WTC11 (cell line): Measurements from ENCODE around the gene COL18A1. TPM values are rescaled to one million over a fixed set of nuclear protein-coding genes. Genes with fewer than 3 reads are reported as not detected.

ENCODE experiments used
- ATAC-seq: fragments of 200-7000 bp; cut with Tn5 transposase; 2 replicates; pipeline ENCODE4 v1.10.0; 2021; ENCODE audit warnings: mild to moderate bottlenecking, moderate library complexity
- CTCF ChIA-PET: fragments of 300-600 bp; sonication (Branson Sonifier 250); formaldehyde crosslinking; loops from one replicate; lab custom pipeline; 2021; ENCODE audit warnings: antibody characterized with exemption; lab: Charles Lee
- POLR2A ChIA-PET: fragments of 350-600 bp; sonication (Branson Sonifier 250); formaldehyde crosslinking; loops from one replicate; lab custom pipeline; 2021; ENCODE audit warnings: antibody characterized with exemption; lab: Charles Lee
- DNase-seq: peaks from one replicate; pipeline ENCODE4 v3.0.0; 2021; ENCODE audit warnings: low spot score
- H3K27ac Mint-ChIP-seq: 2 replicates; pipeline ENCODE4 v1.8.0; 2021; ENCODE audit warnings: mixed read lengths
- H3K27me3 Mint-ChIP-seq: 2 replicates; pipeline ENCODE4 v1.8.0; 2021; ENCODE audit warnings: low read depth, mild to moderate bottlenecking, moderate library complexity, mixed read lengths
- H3K36me3 Mint-ChIP-seq: 2 replicates; pipeline ENCODE4 v1.8.0; 2021; ENCODE audit warnings: mixed read lengths
- H3K4me1 Mint-ChIP-seq: 2 replicates; pipeline ENCODE4 v1.8.0; 2022; ENCODE audit warnings: mixed read lengths
- H3K4me3 Mint-ChIP-seq: 2 replicates; pipeline ENCODE4 v1.8.0; 2021; ENCODE audit warnings: mild to moderate bottlenecking, moderate library complexity, mixed read lengths
- H3K9me3 Mint-ChIP-seq: 2 replicates; pipeline ENCODE4 v1.8.0; 2021; ENCODE audit warnings: mixed read lengths
- CDX4 ChIP-seq: fragments of 250-450 bp; sonication (Bioruptor Pico); IDR thresholded peaks from 2 replicates; pipeline ENCODE4 v1.9.0; 2021; ENCODE audit warnings: moderate library complexity, mild to moderate bottlenecking, inconsistent platforms, borderline replicate concordance
- CREM ChIP-seq: sonication (generic); formaldehyde crosslinking; IDR thresholded peaks from 2 replicates; pipeline ENCODE4 v1.8.1; 2022; ENCODE audit warnings: mild to moderate bottlenecking, missing genetic modification reagents, moderate library complexity
- FOXK1 ChIP-seq: sonication (generic); formaldehyde crosslinking; IDR thresholded peaks from 2 replicates; pipeline ENCODE4 v1.8.0; 2022; ENCODE audit warnings: mild to moderate bottlenecking, moderate library complexity, missing genetic modification reagents
- GRHL2 ChIP-seq: fragments of 250-450 bp; sonication (Bioruptor Pico); IDR thresholded peaks from 2 replicates; pipeline ENCODE4 v1.8.0; 2022; ENCODE audit warnings: mild to moderate bottlenecking, moderate library complexity; ENCODE audit not compliant: insufficient replicate concordance, severe bottlenecking
- GTF2I ChIP-seq: fragments of 250-450 bp; sonication (Bioruptor Pico); conservative IDR thresholded peaks from 2 replicates; pipeline ENCODE4 v1.4.0; 2021; ENCODE audit warnings: mild to moderate bottlenecking
- IRF2 ChIP-seq: sonication (generic); formaldehyde crosslinking; IDR thresholded peaks from 2 replicates; pipeline ENCODE4 v1.8.0; 2022; ENCODE audit warnings: low read depth, missing genetic modification reagents, borderline replicate concordance
- MXD4 ChIP-seq: fragments of 250-450 bp; sonication (Bioruptor Pico); IDR thresholded peaks from 2 replicates; pipeline ENCODE4 v1.8.0; 2021; ENCODE audit warnings: mild to moderate bottlenecking, moderate library complexity, borderline replicate concordance
- MYBL2 ChIP-seq: sonication (generic); formaldehyde crosslinking; IDR thresholded peaks from 2 replicates; pipeline ENCODE4 v1.8.1; 2023; ENCODE audit warnings: mild to moderate bottlenecking, moderate library complexity, missing genetic modification reagents
- RORB ChIP-seq: fragments of 250-450 bp; sonication (Bioruptor Pico); IDR thresholded peaks from 2 replicates; pipeline ENCODE4 v1.9.0; 2021; ENCODE audit warnings: mild to moderate bottlenecking
- SMAD3 ChIP-seq: sonication (generic); formaldehyde crosslinking; IDR thresholded peaks from 2 replicates; pipeline ENCODE4 v1.8.0; 2022; ENCODE audit warnings: missing genetic modification reagents, mild to moderate bottlenecking, borderline replicate concordance
- ZNF423 ChIP-seq: fragments of 250-450 bp; sonication (Bioruptor Pico); IDR thresholded peaks from 2 replicates; pipeline ENCODE4 v2.1.2; 2022; ENCODE audit warnings: mild to moderate bottlenecking, moderate library complexity
- ZNF425 ChIP-seq: fragments of 250-450 bp; sonication (Bioruptor Pico); conservative IDR thresholded peaks from 2 replicates; pipeline ENCODE4 v1.9.0; 2021; ENCODE audit warnings: mild to moderate bottlenecking
- total RNA-seq: library from RNA; stranded (reverse); gene quantifications from 3 replicates; pipeline ENCODE4 v1.2.3, GENCODE V29; 2021
- TF ChIP-seq, protein P1 (sequence below): sonication (generic); formaldehyde crosslinking; IDR thresholded peaks from 2 replicates; pipeline ENCODE4 v1.8.1; 2022; ENCODE audit warnings: low read depth, mild to moderate bottlenecking, moderate library complexity, missing genetic modification reagents, borderline replicate concordance
- TF ChIP-seq, protein P2 (sequence below): sonication (generic); formaldehyde crosslinking; IDR thresholded peaks from 2 replicates; pipeline ENCODE4 v1.8.0; 2022; ENCODE audit warnings: mild to moderate bottlenecking, missing genetic modification reagents
- TF ChIP-seq, protein P3 (sequence below): sonication (generic); formaldehyde crosslinking; IDR thresholded peaks from 2 replicates; pipeline ENCODE4 v1.8.1; 2022; ENCODE audit warnings: mild to moderate bottlenecking, moderate library complexity, missing genetic modification reagents
- TF ChIP-seq, protein P4 (sequence below): sonication (generic); formaldehyde crosslinking; IDR thresholded peaks from 2 replicates; pipeline ENCODE4 v1.8.0; 2023; ENCODE audit warnings: missing genetic modification reagents, mild to moderate bottlenecking, borderline replicate concordance

The COL18A1 gene
- total RNA-seq, 1 experiment from 2014 or later, result 231 TPM

- TF ChIP-seq, protein P1, sequence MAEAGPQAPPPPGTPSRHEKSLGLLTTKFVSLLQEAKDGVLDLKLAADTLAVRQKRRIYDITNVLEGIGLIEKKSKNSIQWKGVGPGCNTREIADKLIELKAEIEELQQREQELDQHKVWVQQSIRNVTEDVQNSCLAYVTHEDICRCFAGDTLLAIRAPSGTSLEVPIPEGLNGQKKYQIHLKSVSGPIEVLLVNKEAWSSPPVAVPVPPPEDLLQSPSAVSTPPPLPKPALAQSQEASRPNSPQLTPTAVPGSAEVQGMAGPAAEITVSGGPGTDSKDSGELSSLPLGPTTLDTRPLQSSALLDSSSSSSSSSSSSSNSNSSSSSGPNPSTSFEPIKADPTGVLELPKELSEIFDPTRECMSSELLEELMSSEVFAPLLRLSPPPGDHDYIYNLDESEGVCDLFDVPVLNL (CRISPR knock-in tag), result no peak
Measured at GRCh38 chr21:45356251-45356650, 48.7 kb upstream of the COL18A1 start (continued).

DNA sequence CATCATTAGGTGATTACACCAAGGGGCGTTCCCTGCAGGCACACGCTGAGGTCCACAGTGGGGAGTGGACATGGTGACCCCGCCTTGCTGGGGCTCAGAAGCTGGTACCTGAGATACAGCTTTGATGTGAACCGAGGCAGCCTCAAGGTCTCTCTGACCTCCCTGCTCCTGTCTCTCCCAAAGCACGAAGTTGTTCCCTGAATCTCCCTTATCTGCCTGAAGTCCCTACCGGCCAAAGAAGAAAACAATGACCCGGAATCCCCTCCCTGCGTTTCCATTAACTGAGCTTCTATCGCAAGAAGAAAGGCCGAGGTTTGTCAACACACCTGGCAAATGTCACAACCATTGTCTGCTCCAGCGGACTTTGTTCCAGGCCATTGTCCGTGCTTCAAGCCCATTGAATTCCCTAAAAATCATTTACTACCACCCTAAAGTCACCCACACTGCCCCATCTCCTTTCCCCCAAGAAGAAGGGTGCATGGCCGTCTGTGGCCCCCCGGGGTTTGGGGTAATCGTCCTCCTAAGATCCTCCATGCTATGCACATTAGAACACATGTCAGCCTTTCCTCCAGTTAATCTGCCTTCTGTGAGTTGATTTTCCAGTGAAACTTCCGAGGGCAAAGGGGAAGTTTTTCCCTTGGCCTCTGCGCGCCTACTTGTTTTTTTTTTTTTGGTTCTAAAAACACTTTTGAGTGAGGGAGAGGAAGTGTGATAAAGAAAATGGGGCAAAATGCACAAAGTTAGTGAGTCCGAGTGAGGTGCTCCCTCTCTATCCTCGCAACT, 48.1 kb upstream of the COL18A1 start:
- H3K27me3 Mint-ChIP-seq, result no peaks in the 10 kb centered on the region
- H3K27ac Mint-ChIP-seq, result no peak overlapping the region
- no peak overlapping the region for H3K4me3 Mint-ChIP-seq
- CTCF ChIA-PET, result interaction anchor here (0.7 to 3.8 kb wide), 19 partner anchors 9 to 121 kb away, joined by 3 to 25 read pairs (median 7); partner anchors contain the start of gene POFUT2
- no peak for TF ChIP-seq MXD4 (CRISPR knock-in tag)
- TF ChIP-seq CDX4 (CRISPR knock-in tag), result no peak
- TF ChIP-seq RORB, result no peak
- no peak for TF ChIP-seq IRF2 (CRISPR knock-in tag)
- TF ChIP-seq, protein P2, sequence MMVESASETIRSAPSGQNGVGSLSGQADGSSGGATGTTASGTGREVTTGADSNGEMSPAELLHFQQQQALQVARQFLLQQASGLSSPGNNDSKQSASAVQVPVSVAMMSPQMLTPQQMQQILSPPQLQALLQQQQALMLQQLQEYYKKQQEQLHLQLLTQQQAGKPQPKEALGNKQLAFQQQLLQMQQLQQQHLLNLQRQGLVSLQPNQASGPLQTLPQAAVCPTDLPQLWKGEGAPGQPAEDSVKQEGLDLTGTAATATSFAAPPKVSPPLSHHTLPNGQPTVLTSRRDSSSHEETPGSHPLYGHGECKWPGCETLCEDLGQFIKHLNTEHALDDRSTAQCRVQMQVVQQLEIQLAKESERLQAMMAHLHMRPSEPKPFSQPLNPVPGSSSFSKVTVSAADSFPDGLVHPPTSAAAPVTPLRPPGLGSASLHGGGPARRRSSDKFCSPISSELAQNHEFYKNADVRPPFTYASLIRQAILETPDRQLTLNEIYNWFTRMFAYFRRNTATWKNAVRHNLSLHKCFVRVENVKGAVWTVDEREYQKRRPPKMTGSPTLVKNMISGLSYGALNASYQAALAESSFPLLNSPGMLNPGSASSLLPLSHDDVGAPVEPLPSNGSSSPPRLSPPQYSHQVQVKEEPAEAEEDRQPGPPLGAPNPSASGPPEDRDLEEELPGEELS, result no peak
- no peak for TF ChIP-seq ZNF425 (CRISPR knock-in tag)
- no peak for TF ChIP-seq FOXK1 (CRISPR knock-in tag)
- TF ChIP-seq, protein P3, sequence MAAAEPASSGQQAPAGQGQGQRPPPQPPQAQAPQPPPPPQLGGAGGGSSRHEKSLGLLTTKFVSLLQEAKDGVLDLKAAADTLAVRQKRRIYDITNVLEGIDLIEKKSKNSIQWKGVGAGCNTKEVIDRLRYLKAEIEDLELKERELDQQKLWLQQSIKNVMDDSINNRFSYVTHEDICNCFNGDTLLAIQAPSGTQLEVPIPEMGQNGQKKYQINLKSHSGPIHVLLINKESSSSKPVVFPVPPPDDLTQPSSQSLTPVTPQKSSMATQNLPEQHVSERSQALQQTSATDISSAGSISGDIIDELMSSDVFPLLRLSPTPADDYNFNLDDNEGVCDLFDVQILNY (CRISPR knock-in tag), result no peak
- no peak for TF ChIP-seq MYBL2 (CRISPR knock-in tag)
- TF ChIP-seq ZNF423 (CRISPR knock-in tag), result no peak
- no peak for TF ChIP-seq CREM (CRISPR knock-in tag)
- TF ChIP-seq GTF2I (CRISPR knock-in tag), result no peak
- TF ChIP-seq, protein P4, sequence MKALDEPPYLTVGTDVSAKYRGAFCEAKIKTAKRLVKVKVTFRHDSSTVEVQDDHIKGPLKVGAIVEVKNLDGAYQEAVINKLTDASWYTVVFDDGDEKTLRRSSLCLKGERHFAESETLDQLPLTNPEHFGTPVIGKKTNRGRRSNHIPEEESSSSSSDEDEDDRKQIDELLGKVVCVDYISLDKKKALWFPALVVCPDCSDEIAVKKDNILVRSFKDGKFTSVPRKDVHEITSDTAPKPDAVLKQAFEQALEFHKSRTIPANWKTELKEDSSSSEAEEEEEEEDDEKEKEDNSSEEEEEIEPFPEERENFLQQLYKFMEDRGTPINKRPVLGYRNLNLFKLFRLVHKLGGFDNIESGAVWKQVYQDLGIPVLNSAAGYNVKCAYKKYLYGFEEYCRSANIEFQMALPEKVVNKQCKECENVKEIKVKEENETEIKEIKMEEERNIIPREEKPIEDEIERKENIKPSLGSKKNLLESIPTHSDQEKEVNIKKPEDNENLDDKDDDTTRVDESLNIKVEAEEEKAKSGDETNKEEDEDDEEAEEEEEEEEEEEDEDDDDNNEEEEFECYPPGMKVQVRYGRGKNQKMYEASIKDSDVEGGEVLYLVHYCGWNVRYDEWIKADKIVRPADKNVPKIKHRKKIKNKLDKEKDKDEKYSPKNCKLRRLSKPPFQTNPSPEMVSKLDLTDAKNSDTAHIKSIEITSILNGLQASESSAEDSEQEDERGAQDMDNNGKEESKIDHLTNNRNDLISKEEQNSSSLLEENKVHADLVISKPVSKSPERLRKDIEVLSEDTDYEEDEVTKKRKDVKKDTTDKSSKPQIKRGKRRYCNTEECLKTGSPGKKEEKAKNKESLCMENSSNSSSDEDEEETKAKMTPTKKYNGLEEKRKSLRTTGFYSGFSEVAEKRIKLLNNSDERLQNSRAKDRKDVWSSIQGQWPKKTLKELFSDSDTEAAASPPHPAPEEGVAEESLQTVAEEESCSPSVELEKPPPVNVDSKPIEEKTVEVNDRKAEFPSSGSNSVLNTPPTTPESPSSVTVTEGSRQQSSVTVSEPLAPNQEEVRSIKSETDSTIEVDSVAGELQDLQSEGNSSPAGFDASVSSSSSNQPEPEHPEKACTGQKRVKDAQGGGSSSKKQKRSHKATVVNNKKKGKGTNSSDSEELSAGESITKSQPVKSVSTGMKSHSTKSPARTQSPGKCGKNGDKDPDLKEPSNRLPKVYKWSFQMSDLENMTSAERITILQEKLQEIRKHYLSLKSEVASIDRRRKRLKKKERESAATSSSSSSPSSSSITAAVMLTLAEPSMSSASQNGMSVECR, result no peak
- no peak for TF ChIP-seq GRHL2 (CRISPR knock-in tag)
- no peak for TF ChIP-seq SMAD3 (CRISPR knock-in tag)
- TF ChIP-seq, all 79 proteins: peak for 0
- DNase-seq, result no peak
- Mint-ChIP-seq H3K36me3 (no peaks in the 10 kb centered on the region), H3K4me1 (peaks cover 31% of the 10 kb centered on the region), H3K9me3 (no peaks in the 10 kb centered on the region)
- no peak for ATAC-seq
- POLR2A ChIA-PET, result interaction anchor here (0.7 kb wide), 1 partner anchor 58 kb away, joined by 5 read pairs; no protein-coding TSS in a partner anchor
